NCI-H2081 (cell line): ENCODE measurements around the gene TPCN2.

Source experiments
- DNase-seq, 2 experiments: peaks; one replicate each; lab custom pipeline; 2025; lab: John Stamatoyannopoulos, UW

The TPCN2 gene

DNA sequence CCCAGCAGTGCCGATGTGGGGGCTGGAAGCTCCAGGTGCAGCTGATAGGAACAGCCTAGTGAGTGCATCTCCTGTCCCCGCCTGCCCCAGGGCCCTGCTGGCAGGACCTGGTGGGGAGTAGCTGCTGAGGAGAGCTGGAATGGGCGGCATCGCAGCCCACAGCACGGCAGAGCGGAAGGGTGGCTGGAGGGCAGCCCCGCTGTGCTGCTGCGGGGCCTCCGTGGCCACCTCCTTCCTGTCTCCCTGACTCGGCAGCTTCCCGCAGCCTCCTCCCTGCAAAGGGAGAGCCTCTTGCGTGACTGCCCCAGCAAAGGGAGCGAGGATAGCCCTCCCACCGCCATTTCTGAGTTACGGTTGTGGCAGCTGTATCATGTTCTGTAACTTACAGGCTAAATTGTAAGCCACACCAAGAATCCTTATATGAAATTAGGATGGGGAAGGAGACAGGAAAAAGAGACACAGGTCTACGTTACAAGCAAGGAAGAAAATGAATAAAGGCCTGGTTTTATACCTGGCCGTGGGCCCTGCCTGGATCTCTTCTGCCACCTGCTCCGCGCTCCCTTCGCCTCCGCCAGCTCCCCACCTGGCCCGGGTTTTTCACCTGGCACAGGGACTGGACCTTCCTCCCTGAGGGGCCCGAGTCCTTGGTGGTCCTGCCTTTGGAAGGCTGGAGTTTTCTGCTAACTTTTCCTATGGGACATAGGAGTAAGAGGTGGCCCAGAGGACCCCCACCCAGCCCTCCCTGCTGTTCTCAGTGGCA, 10.0 kb downstream of the TPCN2 start:
- no peak for DNase-seq

DNA sequence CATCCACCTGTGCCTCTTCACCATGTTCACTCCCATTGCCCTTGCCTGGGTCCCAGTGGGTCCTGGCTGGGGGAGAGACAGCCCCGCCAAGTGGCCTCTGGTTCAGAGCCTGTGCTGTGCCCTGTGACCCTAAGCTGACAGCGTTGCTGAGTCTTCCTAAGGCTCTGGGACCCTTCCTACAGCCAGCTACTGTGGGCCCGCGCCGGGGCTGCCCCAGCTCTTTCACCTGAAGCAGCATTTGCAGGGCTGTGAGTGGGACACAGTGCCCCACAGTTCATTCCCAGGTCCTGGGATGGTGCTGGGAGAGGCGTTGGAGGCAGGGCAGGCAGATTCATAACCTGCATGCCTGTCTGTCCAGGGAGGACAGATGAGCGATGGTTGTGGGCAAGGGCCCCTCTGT, 10.7 kb downstream of the TPCN2 start:
- no peak for DNase-seq

DNA sequence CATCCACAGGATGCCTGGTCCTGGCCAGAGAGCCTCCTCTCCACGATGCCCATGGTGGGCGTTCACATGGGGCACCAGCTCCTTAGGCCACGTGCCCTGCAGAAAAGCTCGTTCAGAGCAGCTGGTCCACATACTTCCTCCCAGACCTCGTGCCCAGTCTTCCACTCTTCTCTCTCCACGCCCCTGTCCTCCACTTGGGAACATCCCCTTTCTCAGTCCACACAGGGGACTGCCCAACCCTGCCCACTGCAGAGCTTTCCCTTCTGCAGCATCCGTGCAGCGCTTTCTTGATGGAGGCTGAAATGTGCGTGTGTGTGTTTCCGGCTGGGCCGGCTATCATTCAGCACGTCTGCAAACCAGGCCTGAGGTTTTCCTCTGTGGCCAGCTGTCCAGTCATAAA, 11.3 kb downstream of the TPCN2 start:
- DNase-seq = no peak

DNA sequence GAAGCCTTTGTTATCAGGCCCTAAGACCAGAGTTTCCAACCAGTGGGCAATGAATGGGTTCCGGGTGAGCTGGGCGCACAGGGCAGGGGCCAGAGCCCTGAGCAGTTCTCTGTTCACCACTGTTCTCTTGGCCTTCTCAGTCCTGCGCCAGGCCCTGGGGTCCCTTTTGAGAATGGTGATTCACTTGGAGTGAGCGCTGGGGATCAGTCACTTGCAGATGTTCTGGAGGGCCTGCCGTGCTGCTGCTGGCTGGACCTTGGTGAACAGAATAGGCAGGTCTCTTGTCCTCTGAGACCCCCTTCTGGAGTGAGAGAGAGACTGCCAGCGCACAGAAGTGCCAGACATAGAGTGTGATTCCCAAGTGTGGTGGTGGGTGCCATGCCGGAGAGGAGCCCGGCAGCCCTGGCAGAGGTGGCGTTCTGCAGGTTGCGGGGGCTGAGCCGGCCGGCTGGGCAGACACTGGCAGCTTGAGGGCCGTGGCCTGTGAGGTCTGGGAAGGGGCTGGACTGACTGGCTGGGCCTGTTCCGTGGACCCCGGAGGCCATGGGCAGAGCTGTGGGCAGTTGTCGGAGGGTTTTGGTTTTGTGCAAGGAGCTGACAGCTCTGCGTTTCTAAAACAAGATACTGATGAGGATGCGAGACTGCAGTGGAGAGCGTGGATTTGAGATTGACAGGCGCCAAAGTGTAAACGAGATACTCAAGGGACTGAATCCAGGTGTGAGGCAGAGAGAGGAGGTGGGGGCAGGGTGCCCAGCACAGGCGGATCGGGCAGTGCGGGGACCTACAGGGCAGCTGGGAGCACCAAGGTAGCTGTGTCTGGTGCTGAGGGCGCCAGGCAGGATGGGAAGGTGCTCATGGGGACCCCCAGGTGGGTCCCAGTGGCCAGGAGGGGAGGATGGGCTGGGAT, 12.3 kb downstream of the TPCN2 start:
- no peak for DNase-seq

DNA sequence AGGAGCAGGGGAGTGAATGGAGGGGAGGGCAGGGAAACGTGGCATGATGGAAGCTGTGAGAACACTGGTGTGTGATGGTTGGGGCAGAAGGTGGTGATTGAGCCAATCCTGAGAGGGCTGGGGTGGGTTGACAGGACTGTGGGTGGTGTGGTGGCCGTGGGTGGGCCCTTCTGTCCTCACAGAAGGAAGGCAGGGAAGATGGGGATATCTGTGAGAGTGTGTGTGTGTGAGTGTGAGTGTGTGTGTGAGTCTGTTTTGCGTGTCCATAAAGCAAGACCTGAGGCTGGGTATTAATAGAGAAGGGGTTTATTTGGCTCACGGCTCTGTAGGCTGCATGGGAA, 13.0 kb downstream of the TPCN2 start:
- DNase-seq = no peak

DNA sequence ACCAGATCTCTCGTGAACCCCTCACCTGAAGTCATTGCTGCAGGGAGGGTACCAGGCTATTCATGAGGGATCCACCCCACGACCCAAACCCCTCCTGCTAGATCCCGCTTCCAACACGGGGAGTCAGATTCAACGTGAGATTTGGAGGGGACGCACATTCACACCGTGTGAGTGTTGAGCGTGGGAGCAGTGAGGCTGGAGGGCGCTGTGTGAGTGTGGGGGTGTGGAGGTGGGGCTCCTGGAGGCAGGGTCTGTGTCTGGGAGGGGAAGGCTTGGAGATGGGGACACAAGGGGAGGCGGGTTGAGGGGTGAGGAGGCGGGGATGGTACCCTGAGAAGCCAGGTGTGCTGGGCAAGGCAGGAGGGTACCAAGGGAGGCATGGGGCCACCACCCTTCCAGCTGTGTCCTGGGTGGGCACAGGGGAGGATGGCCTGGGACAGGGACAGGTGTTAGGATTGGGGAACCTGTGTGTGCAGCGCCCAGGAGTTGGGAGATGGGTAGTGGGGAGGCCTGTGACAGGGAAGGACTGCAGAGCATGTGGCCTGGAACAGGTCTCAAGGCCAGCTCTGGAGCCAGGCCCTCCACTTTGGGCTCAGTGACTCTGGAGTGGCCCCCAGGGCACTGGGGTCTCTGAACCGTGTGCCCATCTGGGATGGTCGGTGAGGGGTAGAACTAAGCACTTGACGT, 13.6 kb downstream of the TPCN2 start:
- DNase-seq = no peak

DNA sequence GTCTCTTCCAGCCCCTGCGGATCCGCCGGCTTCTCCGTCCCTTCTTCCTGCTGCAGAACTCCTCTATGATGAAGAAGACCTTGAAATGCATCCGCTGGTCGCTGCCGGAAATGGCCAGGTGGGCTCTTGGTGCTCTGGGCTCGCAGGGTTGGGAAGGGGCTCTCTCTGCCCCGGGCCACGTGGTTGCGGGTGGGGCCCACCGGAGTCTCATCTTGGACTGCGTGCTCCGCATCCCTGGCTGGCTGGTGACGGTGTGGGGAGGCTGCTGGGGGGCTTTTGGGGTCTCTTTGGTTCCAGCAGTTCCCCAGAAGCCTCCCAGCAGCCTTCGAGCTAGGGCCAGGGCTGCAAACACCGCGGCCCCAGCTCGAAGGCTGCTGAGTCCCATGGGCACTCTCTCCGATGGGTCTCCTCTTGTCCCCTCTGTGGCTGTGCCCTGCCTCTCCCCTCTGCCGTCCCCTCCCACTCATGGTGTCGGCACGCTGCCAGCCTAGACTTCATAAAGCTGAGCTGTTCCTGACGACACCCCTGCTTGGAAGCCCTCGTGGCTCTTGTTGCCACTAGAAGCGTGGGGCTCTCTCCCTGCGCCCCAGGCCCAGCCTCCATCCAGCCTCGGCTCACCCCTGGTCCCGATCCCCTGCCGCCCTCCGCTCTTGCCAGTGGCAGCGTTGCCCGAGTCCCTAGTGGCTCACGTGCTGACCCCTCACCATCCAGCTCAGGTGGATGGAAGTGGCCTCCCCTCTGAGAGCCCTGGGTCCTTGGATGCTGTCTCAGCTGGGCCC, 14.3 kb downstream of the TPCN2 start:
- no peak for DNase-seq

DNA sequence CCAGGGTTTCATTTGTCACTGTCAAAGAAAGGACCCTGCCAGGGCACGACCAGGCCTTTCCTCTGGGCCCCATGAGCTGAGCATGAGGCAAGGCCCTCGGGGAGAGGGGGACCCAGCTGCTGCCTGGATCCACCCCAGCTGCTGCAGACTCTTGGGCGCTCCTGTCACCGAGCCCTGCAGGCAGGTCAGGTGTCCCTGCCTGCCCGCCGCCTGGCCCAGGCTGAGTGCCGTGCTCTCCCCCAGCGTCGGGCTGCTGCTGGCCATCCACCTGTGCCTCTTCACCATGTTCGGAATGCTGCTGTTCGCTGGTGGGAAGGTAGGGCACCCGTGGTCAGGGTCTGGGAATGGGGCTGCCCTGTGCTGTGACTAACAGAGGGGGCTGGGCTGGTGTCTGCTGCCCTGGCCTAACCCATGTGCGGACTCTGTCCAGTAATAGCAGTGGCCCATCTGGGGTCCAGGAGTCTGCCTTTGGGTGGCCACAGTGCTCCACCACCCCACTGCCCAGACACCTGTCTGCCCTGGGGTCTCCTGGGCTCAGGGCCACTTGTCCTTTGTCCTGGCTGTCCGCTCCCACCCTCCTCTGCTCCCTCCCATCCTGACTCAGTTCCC, 15.0 kb downstream of the TPCN2 start:
- DNase-seq = no peak

DNA sequence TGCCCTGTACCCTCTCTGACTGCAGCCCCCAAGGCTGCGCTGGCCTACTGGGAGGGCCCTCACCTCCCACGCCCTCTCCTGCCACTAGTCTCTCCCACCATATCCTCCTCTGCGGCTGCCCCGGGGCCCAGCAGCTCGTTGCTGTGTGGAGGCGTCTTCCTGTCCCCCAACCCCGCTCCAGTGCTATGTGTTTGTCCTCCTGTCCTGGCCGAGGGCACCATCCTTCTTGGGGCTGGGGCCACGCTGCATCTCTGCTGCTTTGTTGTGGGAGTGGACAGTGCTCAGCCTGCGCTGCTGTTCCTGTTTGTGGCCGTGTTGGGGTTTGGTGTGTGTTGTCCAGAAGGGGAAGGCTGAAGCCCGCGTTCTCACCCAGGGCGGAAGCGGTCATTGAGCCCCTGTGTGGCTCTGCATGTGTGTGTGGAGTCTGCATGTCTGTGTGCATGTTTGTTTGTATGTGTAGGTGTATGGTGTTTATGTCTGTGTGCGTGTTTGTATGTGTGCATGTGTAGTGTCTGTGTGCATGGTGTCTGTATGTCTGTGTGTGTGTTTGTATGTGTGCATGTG, 15.7 kb downstream of the TPCN2 start:
- no peak for DNase-seq

DNA sequence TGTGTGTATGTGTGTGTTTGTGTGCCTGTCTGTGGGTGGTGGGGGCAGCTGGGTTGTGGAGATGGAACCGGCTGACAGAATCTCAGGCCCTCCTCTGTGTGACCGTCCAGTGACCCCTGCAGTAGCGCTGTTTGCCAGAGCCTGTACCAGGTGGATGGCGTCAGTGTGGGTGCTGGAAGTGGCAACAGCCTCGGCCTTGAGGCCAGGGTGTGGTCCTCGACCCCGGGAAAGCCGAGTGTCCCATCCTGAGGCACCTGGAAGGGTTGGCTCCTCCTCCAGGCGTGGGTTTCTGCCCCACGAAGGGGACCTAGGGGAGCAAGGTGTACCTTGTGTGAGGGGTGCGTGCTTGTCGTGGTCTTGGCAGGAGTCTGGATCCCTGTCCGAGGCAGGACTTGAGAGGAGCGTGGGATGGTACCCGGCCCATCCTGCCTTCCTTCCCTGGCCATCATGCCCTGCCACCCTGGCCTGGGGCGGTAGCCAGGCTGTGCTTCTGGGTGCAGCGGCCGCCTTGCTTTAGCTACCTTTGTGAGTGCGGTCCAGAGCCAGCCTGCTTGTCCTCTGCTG, 16.5 kb downstream of the TPCN2 start:
- no peak for DNase-seq

DNA sequence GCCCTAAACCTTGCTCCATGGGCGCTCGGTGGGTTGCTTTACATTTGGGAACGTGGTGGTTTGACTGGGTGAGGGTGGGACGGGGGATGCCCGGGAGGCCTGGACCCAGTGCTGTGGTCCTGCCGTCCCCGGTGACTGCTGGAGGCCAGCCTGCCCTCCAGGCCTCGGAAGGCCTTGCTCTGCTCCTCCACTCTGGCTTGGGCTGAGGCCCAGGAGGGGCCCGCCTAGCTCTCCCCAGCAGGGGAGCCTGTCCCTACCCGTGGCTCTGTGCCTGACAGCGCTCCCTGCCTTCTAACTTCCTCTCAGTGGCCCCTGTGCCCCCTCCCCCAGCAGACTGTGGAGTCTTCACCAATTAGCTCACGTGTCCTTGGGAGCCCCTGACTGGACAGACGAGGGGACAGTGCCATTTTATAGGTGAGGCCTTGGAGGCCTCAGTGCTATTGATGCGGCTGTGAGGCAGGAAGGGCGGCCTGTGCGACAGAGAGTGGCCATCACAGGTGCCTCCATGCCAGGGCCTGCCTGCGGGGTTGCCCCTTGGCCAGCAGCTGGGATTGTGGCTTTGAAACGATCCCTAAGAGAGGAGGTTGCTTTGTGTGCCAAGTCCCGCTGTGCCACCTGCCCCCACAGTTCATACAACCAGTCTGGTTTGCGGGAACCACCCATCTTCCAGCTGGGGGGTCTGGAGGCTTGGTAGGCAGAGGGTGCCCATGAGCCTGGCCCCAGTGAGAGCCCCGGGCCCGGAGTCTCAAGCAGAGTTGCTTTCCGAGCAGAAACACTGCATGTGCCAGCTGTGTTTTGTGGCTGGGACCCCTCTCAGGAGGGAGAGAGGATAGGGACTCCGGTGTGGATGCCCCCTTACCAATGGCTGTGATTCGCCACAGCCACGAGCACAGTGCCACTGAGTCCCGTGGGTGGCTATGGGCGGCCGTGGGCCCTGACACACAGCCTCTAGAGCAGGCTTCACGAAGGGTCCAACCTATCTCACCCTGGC, 17.7 kb downstream of the TPCN2 start:
- DNase-seq = no peak

DNA sequence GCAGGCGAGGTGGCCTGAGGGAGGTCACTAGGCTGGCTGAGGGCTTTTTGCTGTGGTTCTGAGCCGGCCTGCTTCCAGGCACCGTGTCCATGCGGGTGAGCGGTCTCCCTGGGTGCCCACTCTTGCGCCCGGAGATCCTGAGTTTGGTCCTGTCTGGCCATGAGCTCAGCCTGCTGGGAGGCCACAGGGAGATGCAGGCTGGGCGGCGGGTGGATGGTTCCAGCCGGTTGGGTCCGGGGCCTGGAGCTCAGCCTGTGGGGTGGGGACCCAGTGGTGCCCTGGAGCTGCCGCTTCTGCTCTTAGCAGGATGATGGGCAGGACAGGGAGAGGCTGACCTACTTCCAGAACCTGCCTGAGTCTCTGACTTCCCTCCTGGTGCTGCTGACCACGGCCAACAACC, 18.5 kb downstream of the TPCN2 start:
- DNase-seq = no peak

DNA sequence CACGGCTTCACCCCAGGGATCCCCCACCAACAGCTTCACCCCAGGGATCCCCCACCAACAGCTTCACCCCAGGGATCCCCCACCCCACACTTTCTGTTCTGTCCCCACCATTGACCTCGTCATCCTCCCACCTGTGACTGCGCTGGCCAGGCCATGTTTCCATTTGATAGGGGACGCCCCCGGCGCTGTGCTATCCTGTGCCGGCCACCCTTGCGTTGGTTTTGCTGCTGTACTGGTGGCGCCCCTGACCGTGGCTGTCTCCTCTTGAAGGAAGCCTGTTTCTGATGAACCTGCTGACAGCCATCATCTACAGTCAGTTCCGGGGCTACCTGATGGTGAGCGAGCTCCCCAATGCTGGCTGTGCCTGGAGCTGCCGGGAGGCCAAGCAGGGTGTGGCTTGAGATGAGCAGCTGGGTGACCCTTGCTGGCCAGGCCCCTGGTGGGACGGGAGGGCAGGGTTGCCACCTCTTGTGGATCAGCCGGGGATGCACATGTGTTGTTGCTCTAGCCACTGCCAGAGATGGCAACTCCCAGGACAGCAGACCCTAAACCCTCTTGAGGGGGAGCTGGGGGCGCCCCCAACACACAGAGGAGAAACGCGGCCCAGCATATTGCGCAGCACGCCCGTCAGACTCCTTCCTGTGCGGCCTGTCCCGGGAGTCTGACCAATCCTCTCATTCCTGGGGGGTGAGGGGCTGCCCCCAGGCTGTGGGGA, 22.5 kb downstream of the TPCN2 start:
- no peak for DNase-seq

DNA sequence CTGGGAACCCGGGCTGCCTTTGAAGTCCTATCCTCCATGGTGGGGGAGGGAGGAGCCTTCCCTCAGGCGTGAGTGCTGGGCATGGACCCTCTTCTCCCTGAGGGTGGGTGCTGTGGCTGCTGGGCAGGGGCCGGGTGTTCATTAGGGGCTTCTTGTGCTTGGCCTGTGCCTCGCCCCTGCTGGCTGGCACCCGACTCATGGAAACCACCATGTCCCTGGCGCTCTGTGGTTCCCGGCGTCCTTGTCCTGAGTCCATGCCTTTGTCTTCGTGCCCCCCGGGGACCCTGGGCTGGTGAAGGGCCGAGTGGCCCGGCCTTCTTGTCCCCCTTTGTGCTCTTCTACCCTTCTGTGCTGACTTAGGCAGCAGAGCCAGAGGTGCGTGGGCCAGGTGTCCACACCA, 23.2 kb downstream of the TPCN2 start:
- DNase-seq = no peak

DNA sequence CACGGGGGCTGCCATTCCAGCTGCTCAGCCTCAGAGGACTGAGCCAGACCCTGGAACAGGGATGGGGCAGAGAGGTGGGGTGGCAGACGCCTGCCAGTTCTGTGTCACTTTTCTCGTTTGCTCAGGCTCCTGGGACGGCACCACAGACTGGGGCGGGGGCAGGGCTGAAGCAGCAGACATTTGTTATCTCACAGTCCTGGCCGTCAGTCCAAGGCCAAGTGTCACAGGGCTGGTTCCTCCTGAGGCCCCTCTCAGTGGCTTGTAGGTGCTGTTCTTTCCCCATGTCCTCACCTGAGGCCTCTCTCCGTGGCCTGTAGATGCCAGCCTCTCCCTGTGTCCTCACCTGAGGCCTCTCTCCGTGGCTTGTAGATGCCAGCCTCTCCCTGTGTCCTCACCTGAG, 24.7 kb downstream of the TPCN2 start:
- no peak for DNase-seq

DNA sequence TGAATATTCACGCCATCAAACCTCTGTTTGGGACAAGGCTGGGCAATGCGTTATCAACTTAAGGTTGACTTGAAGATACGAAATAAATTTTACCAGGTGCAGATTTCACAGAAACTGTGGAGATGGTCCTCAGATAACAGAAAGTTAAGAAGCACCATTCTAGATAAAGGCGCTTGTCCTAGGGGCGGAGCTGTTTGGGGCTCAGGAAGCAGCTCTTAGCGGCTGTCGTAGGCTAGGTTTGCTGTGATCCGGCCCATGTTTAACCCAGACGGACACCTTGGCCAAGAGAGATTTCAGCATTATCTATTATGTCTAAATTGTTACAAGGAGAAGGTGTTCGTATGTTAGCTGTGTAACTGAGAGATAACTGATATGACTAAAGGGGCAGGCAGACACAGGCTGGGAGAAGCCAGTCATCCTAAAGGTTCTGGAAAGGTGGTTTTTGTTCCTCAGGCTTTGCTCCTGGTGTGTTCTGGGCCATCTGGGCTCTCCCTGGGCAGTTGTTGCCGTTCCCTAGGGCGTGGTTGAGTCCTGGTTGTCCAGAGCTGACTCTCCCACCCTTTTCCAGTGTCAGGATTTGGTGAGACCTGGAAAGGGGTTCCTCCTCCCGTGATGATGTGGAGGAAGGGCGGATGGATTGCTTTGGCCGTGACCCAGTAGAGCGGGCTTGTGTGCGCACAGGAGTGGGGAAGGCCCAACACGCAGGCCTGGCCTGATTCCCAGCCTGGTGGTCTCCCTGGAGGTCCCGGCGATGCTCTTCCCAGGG, 25.8 kb downstream of the TPCN2 start:
- no peak for DNase-seq

DNA sequence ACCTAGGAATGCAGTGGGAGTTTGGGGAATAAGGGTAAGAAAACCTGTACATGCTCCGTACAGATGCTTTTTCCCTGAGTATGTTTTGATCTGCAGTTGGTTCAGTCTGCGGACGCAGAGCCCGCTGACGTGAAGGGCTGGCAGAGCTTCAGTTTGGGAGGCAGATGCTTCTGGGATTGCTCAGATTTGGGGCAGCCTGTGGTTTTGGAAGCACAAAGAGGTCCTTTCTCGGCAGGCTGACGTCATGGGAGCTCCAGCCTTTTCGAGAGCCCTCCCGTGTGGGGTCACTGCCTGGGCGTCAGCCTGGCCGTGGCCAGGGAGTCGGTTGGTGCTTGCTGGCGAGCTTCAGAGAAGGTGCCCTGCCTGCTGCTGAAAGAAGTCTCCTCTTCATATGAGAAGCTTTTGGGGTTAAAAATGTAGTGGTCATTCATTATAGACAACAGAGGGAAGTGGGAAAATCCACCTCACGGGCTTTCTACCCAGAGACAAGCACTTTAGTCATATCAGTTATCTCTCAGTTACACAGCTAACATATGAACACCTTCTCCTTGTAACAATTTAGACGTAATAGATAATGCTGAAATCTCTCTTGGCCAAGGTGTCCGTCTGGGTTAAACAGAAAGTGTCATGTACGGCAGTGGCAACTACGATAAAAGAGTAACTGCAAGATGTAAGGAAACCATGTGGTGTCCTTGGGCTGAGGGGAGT, 26.8 kb downstream of the TPCN2 start:
- DNase-seq = no peak
